AG04450 (cell line): ENCODE data around the gene CLDN16. TPM values are rescaled to one million over a fixed set of nuclear protein-coding genes. Genes with fewer than 3 reads are reported as not detected.
A peak's percentile ranks its signal among the peaks of the same experiment; 100 is the strongest.

Experiments used
- CTCF ChIA-PET: fragments of 300-600, 350-600 bp; formaldehyde crosslinking; extraction: SDS; loops from one replicate; lab custom pipeline; 2022; ENCODE audit warnings: antibody characterized with exemption, inconsistent platforms; lab: Charles Lee
- POLR2A ChIA-PET: fragments of 350-600 bp; formaldehyde crosslinking; extraction: SDS; loops from one replicate; lab custom pipeline; 2021; ENCODE audit warnings: antibody characterized with exemption, inconsistent platforms; lab: Yijun Ruan, JAX
- DNase-seq: peaks from one replicate; pipeline ENCODE4 v3.0.0-alpha.2; 2011; ENCODE audit warnings: low read depth, low spot score
- H3K27ac ChIP-seq: one replicate; pipeline ENCODE4 v1.5.1; 2012; ENCODE audit warnings: low read depth, low read length, control low read depth
- H3K27me3 ChIP-seq: one replicate; pipeline ENCODE4 v1.6.0; 2012; ENCODE audit warnings: low read length; ENCODE audit not compliant: control insufficient read depth, insufficient read depth
- H3K4me3 ChIP-seq: 2 replicates; pipeline ENCODE4 v1.5.1; 2011; ENCODE audit warnings: mild to moderate bottlenecking, low read depth, low read length, control low read depth
- H3K9me3 ChIP-seq: 2 replicates; pipeline ENCODE4 v1.5.1; 2012; ENCODE audit warnings: low read length; ENCODE audit not compliant: control insufficient read depth, insufficient read depth
- polyA minus RNA-seq: library from RNA; depleted of rRNA, polyadenylated mRNA; stranded (reverse); fragments of >200 nt; gene quantifications from 2 replicates; pipeline ENCODE4 v1.2.3, GENCODE V29; 2011; rRNA and poly(A)+ RNA removed
- polyA plus RNA-seq: library from polyadenylated mRNA; depleted of rRNA; stranded (reverse); fragments of >200 nt; gene quantifications from 2 replicates; pipeline ENCODE4 v1.2.3, GENCODE V29; 2011; rRNA removed
- TF ChIP-seq, protein P1 (sequence below): IDR thresholded peaks from 2 replicates; pipeline ENCODE4 v1.5.1; 2011; ENCODE audit warnings: low read depth, low read length, control low read depth, inconsistent platforms

CLDN16 gene, protein sequence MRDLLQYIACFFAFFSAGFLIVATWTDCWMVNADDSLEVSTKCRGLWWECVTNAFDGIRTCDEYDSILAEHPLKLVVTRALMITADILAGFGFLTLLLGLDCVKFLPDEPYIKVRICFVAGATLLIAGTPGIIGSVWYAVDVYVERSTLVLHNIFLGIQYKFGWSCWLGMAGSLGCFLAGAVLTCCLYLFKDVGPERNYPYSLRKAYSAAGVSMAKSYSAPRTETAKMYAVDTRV
- polyA plus RNA-seq (0.04 and 0.25 TPM in 2 replicates), polyA minus RNA-seq (not detected in 2 replicates)

DNA sequence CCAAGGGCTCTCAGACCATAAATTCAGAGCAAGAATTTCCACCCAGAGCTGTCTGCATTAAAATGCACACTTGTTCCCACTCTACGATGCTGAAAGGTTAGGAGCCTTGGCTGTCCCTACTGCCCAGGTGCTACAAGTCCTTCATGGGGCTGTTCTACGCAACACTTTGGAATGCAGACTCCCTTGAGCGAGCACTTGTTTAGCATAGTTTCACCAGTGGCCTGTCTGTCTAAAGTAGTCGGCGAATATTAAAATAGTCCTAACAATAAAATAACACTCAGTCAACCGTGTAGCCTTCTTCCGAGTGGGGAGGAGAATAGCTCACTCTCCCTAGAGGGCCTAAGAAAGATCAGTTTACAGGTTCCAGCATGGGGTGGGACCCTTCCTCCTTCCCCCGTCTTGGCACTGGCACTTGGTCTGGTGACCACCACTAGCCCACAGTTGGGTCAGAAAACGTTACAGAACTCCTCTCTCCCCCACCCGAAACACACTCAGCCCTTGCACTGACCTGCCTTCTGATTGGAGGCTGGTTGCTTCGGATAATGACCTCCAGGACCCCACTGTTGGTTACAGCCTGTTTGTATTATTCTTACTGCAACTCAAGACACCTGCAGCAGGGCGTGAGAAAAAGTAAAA, at the start of gene CLDN16:
Gene CLDN16, plus strand, starts transcription at position 586 of the 636 bp plus-strand sequence. CDS start 167 bp downstream, outside the sequence.
- Histone ChIP-seq H3K9me3 (no peaks in the 10 kb centered on the region), H3K27ac (no peak within 1 kb of the TSS), H3K27me3 (no peaks in the 10 kb centered on the region), H3K4me3 (no peak within 1 kb of the TSS)
- CTCF ChIA-PET, result interaction anchor here (1.5 to 2.8 kb wide), 2 partner anchors 36 to 426 kb away, joined by 4 to 12 read pairs; no protein-coding TSS in a partner anchor
- no peak for DNase-seq
- POLR2A ChIA-PET, result no interaction called here
- TF ChIP-seq, protein P1, sequence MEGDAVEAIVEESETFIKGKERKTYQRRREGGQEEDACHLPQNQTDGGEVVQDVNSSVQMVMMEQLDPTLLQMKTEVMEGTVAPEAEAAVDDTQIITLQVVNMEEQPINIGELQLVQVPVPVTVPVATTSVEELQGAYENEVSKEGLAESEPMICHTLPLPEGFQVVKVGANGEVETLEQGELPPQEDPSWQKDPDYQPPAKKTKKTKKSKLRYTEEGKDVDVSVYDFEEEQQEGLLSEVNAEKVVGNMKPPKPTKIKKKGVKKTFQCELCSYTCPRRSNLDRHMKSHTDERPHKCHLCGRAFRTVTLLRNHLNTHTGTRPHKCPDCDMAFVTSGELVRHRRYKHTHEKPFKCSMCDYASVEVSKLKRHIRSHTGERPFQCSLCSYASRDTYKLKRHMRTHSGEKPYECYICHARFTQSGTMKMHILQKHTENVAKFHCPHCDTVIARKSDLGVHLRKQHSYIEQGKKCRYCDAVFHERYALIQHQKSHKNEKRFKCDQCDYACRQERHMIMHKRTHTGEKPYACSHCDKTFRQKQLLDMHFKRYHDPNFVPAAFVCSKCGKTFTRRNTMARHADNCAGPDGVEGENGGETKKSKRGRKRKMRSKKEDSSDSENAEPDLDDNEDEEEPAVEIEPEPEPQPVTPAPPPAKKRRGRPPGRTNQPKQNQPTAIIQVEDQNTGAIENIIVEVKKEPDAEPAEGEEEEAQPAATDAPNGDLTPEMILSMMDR, result no peak

- no peak overlapping the region for H3K27ac ChIP-seq
These were observed 49.2 kb upstream of the CLDN16 start for GRCh38 chr3:190338717-190339116.

GRCh38 chr3:190339130-190339529, 48.8 kb upstream of the CLDN16 start:
- H3K27me3 ChIP-seq, result no peaks in the 10 kb centered on the region
- no peak for DNase-seq
- H3K27ac ChIP-seq, result no peak overlapping the region
- no peak overlapping the region for H3K4me3 ChIP-seq
- POLR2A ChIA-PET, result no interaction called here
- CTCF ChIA-PET, result interaction anchor here (0.7 to 8.1 kb wide), 3 partner anchors 16 to 358 kb away, joined by 3 to 101 read pairs (median 3); partner anchors contain the start of gene CLDN1
- peaks cover 5% of the 10 kb centered on the region; the same call in 1 of the 2 replicates for H3K9me3 ChIP-seq
- TF ChIP-seq, protein P1, result peak; percentile 17; the same call in 1 of the 2 replicates

More at GRCh38 chr3:190338717-190339116, 49.2 kb upstream of the CLDN16 start:
- no peak overlapping the region for H3K4me3 ChIP-seq
- POLR2A ChIA-PET, result no interaction called here
- CTCF ChIA-PET, result interaction anchor here (8.1 kb wide), 1 partner anchor 16 kb away, joined by 101 read pairs; the partner anchor contains the start of gene CLDN1
- H3K9me3 ChIP-seq, result peaks cover 5% of the 10 kb centered on the region; the same call in 1 of the 2 replicates
- TF ChIP-seq, protein P1, result no peak
- H3K27me3 ChIP-seq, result no peaks in the 10 kb centered on the region
- DNase-seq, result no peak

DNA sequence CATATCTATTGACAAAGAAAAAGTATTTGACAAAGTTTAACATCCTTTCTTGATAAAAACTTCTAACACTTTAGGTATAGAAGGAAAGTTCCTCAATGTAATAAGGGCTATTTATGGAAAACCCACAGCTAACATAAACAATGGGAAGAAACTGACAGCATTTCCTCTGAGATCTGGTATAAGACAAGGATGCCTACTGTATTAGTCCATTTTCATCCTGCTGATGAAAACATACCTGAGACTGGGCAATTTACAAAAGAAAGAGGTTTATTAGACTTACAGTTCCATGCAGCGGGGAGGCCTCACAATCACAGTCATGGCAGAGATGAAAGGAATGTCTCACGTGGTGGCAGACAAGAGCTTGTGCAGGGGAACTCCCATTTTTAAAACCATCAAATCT, 47.9 kb upstream of the CLDN16 start:
- Histone ChIP-seq H3K27ac (no peak overlapping the region), H3K4me3 (no peak overlapping the region), H3K27me3 (no peaks in the 10 kb centered on the region), H3K9me3 (peaks cover 5% of the 10 kb centered on the region; the same call in 1 of the 2 replicates)
- POLR2A ChIA-PET, result no interaction called here
- DNase-seq, result no peak
- TF ChIP-seq, protein P1, result no peak
- CTCF ChIA-PET, result interaction anchor here (0.6 to 1.1 kb wide), 2 partner anchors 18 to 222 kb away, joined by 3 to 6 read pairs; partner anchors contain the start of gene CLDN1
